Middle frontal gyrus (tissue), 1 donor: ENCODE data around the gene SLC24A2.
"Not testable (repeated sequence)": the region's sequence is repeated elsewhere in the genome, so short reads cannot be mapped to it uniquely, and the experiment has no call there.

Experiments used
- DNase-seq: peaks from one replicate; pipeline ENCODE4 v3.0.0-alpha.2; 2015; ENCODE audit warnings: low spot score; ENCODE audit errors: extremely low spot score

The SLC24A2 gene

DNA sequence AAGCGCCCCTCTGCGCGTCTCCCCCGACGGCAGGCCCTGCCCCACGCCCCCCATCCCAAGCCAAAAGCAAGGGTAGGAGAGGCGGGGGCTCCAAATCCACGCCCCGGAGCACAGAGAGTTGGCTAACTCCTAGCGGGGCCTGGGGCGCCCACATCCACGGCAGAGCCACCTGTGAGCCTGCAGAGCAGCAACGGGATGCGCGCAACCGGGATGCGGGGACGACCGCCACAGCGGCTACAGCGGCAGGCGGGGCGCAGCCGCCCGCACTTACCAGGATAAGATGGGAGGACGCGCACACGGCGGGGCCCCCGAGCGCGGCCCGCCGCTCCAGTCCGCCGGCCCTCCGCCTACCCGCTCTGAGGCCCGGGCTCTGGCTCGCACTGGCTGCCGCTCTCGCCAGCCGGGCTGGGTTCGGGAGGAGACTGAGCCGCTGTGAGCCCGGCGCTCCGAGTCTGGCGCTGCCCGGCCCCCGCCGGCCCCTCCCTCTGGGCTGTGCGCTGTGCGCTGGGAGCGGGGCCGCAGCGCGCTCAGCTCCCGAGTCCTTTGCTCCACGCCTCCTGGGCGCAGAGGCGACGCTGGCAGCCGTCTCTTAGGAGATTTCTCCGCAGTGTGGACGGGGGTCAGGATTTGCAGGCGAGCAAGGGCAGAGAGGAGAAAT is at the start of gene SLC24A2:
TSS of gene SLC24A2 (minus strand) at position 424 of the 658 bp plus-strand sequence.
- DNase-seq: no peak

DNA sequence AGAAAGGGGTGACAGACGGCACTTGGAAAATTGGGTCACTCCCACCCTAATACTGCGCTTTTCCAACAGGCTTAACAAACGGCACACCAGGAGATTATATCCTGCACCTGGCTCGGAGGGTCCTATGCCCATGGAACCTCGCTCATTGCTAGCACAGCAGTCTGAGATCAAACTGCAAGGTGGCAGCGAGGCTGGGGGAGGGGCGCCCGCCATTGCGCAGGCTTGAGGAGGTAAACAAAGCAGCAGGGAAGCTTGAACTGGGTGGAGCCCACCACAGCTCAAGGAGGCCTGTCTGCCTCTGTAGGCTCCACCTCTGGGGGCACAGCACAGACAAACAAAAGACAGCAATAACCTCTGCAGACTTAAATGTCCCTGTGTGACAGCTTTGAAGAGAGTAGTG is 44.5 kb upstream of the SLC24A2 start:
- not testable (repeated sequence) for DNase-seq

DNA sequence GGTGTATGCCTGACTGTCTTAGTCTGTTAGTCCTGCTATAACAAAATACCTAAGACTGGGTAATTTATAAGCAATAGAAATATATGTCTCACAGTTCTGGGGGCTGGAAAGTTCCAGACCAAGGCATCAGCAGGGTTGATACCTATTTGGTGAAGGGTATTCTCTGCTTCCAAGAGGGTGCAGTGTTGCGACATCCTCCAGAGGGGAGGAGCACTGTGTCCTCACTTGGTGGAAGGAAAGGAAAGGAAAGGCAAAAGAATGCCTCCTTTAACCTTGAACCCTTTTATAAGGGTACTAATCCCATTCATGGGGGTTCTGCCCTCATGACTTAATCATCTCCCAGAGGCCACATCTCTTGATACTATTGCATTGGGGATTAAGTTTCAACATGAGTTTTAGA is 42.0 kb upstream of the SLC24A2 start:
- DNase-seq: no peak

DNA sequence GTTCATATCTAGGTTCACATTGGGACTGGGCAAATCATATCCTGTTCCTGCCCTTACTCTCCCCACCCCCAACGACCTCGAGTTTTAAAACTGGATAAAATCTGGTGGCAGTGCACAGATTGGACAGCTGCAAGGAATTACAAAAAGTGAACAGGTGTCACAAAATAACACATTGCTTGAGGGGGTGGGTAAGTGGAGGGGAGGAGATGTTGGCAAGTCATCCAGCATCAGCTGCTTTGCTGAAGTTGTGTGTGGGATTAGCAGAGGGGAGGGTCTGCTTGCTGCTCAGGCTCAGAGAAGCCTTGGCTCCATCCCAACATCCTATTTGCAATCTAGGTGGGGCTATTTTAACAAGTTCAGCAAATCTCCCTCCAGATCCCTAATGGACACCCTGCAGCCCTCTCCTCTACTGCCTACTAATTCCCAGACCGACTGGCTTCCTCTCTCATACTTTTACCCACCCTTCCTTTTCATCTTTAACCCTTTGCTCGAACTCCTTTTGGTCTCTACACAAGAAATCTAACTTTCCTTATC is 39.8 kb upstream of the SLC24A2 start:
- DNase-seq: no peak

DNA sequence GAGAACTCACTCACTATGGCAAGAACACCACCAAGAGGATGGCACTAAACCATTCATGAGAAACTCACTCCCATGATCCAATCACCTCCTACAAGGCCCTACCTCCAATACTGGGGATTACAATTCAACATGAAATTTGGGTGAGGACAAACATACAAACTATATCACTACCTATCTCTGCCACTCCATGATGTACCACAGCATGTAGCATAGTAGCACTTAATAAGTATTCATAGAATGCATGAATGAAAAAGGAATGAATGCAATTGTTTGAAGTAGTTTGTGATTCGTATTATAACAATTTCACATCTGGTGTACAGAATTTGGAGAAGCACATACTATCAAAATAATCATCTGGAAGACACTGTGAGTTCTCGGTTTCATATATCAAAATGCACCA is 27.9 kb upstream of the SLC24A2 start:
- DNase-seq: no peak

DNA sequence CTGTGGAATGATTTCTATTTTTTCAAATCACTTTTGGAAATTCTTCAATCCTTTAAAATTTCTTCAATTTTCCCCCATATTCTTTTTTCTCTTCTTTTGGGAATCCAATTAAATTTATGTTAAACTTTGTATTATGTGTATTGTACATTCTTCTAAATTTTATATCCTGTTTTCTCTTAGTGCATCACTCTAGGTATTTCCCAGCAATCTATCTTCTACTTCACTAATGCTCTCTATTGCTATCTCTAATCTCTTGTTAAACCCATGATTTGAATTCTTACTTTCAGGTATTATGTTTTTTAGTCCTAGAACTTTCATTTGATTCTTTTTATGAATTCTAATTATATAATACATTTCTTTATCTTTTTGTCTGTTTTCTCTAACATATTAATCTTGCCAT is 23.4 kb upstream of the SLC24A2 start:
- DNase-seq: no peak

DNA sequence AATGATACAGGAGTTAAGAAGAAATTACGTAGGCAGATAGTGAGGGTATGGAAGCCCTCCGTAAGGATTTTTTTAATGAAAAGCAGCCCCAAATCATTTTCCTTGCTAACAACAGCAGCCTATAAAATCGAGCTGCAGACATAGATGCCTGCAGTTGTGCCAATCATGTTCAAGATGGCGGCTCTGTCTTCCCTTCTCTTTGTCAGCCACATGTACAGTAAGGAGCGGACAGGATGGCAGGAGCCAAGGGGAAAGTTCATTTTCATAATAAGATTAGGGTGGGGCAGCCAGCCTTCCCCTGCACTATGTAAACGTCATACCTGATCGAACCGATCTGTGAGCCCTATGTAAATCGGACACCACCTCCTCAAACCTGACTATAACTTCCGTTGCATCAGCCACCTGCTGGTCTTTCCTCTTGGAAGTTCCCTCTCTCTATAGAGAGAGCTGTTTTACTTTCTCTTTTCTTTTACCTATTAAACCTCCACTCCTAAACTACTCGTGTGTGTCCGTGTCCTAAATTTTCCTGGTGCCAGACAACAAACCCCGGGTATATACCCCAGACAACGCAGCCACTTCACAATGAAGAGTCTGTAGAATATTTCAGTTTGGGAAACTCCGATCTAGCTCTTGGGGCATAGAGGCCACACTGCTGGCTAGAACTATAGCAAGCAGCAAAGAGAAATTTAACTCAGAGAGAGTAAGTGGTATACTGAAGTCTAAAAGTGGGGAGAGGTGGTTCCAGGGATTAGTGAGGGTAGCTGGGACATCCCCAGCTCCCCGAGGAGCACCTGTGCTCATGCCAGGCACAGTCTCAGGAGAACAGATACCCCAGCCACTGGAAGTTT is 20.8 kb upstream of the SLC24A2 start:
- DNase-seq: no peak

DNA sequence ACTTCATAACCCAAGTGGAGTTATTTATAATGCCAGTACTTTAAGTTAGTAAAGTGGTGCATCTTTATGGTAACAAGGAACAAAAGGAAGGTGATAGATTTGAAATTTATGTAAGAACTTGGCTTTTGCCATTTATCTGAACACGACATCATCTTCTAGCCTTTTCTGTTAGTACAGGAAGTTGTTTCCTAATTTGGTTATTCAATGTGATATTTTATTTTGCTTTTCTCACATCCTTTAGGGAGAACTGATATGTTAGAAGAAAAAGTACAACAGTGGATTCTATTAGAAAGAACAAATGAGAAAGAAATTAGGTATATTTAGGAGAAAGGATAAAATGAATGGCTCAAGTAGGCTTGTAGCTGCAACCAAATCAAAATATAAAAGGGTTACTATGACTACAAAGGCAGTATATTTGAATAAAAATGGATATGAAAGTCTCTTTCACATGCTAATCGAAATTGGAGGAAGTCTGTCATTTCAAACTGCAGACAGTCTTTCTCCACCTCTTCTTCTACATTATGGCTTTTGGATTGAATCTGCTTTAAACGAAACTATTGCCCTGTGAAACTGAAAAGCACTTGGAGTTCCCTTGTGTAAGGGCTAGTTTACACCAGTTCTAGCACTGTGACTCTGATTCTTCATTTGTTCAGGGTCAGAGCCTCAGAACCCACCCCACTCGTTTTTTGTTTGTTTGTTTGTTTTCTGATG is 18.5 kb upstream of the SLC24A2 start:
- no peak for DNase-seq

DNA sequence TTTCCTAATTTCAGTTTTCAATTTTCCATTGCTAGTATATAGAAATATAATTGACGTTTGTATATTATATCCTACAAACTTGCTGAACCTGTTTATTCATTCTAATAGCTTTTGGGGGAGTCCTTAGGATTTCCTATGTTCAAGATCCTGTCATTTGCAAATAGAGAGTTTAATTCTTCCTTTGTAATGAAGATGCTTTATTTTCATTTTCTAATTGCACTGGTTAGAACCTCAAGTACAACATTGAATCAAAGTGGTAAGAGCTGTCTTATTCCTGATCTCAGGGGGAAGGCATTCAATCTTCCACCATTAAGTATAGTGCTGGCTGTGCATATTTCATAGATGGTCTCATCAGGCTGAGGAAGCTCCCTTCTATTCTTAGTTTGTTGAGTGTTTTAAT is 15.6 kb upstream of the SLC24A2 start:
- DNase-seq: no peak

DNA sequence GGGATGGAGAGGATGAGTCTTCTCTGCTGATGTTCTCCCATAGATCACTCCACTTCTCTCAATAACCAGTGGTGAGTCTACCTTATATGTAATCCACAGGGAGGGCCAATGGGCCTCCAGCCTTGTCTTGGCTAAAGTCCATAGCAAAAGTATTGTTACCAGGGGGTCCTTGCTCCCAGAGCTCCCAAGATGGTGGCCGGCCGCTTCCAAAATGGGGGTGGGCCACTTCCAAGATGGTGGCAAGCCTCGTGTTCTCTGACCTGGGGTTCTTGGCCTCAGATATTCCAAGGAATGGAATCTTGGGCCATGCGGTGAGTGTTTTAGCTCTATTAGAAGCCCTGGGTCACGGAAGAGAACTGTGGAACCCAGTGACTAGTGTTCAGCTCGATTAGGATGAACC is 12.0 kb upstream of the SLC24A2 start:
- DNase-seq: no peak

DNA sequence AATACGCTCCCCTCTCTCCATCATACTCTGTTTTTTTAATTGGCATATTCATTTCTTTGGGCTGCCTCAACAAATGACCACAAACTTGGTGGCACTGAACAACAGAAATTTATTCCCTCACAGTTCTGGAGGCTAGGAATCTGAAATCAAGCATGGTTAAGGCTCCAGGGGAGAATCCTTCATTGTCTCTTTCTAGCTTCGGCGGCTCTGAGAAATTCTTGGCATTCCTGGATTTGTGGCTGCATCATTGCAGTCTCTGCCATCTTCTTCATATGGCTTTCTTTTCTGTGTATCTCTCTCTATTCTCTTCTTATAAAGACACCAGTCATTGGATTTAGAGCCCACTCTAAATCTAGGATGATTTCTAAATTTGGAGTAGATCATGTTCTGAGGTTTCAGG is 10.9 kb upstream of the SLC24A2 start:
- DNase-seq: no peak

DNA sequence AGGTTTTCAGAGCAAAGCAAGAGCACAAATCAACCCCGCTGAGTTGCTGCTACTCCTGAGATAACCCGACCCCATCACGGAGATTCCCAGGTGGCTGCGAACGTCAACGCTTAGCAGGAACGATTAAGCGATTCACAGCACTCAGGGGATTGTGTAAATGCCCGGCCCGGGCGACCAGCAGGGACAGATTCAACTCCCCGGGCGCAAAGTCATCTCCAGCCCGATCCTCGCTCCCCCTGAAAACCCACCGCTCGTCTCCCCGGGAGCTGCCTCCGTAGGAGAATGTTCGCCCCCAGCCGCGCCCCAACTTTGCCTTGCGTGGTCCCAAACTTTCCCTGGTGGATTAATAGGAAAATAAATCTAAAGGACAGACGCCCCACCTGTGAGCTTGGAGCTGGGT is 685 bp downstream of the SLC24A2 start:
- DNase-seq: no peak

DNA sequence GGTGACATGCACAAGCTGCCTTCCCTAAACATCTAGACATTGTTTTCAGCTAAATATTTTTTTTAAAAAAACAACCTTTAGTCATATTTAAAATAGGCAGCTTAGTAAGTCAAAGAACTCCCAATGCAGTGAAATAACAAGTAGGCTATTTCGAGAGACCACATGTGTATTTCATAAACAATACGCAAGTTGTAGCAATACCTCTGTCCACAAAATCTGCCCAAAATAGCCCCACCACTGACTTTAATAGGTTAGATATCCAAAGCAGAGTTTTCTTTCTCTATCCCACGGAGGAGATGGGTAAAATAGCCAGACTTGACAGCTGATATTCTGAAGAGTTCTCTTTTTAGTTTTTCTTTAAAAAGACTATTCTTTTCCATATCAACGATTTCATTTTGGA is 1.2 kb downstream of the SLC24A2 start:
- no peak for DNase-seq

DNA sequence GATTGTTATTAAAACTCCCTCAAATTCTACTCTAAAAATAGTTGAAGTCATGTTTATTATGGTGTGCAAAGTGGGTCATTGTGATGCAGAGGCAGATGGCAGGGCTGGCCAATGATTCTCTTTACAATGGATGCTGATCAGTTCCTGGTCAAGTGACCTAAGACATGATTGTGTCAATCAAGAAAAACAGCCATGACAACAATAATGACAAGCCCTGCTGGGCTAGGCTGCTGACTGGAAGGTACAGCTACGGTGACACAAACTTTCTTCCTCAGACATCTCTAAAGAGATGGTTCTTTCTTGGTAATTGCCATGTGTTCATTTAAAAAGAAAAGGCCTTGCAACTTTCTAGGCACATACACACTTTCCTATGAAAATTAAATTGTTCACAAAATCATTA is 3.6 kb downstream of the SLC24A2 start:
- no peak for DNase-seq

DNA sequence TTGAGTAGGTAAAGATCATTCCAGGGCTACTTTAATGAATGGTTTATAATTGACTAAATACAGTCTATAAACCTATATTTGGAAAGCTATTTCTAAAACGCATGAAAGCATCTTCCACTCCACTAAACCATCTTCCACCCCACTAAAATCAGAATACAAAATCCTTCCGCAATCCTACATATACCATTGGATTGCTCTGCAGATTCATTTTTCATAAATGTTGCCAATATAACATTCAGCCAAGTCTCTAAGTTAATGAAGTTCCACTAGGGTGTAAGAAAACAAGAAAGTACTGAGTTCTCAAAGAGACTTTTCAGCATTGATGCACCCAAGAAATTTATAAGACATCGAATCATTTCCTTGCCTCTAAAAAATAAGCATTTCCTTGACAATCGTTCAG is 4.7 kb downstream of the SLC24A2 start:
- DNase-seq: no peak

DNA sequence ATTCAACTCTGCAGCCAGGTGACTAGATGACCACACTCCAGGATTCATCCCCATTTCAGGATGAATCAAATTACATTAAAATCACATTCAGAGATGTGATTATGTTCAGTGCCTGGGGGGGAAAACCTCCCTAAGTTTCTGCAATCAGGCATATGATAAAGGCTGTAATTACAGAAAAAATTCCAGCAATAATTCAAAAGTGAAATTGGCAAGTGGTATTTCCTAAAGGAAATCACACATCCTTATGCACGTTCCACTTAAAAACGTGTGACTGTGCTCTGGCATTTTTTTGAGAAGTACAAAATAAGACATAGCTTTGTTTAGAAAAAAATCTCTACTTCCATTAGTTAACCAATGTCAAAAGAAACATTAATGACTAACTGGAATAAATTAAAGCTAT is 5.3 kb downstream of the SLC24A2 start:
- no peak for DNase-seq

DNA sequence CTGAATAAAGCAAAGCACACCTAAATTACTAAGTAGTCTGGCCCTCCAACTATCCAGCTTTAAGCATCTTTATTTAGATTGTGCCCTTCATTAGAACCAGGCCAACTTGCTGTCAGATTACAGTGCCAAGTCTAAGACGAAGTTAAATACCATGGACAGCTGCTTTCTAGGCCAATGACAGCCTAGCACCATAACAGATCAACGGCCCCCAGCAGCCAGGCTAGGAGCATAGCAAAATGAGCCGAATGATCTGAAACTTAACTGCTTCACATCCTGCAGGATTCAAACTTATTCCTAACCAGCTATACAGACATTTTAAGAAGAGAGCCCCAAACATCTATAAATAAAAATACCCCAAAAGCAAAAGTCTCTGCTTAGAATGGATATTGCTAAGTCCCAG is 6.8 kb downstream of the SLC24A2 start:
- no peak for DNase-seq

DNA sequence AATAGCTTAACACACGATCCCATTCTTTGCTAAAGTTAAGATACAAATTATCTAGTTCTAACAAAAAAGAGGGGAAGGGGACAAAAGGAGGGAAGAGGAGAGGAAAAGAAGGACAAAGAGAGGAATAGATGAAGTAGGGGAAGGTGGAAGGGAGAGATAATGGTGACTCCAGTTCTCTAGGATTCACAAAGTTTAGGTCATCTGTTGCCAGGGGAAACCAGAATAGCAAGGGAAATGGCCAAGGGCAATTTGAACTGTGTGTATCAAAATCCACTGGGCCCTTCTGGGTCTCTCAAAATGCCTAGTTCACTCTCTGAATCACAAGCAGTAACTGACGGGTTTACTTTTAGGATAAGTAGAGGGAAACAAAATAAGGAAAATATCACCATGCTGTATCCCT is 7.6 kb downstream of the SLC24A2 start:
- no peak for DNase-seq

DNA sequence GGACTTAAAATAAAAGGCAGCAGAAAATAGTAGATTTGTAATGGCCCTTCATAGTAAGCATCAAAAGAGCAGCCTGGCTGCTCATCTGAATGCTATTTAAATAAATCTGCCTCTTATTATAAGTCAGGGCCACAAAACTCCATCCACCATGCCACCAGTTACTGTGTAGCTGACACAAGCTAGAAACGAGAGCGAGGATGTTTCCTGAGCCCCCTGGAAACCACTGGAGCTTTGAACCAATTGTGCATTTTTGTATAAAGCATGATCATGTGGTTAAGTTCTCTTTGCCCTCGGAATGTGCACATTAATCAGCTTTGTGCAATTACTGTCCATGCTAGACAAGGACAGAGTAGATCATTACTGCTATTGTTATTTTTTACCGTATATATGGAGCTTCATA is 17.4 kb downstream of the SLC24A2 start:
- no peak for DNase-seq

DNA sequence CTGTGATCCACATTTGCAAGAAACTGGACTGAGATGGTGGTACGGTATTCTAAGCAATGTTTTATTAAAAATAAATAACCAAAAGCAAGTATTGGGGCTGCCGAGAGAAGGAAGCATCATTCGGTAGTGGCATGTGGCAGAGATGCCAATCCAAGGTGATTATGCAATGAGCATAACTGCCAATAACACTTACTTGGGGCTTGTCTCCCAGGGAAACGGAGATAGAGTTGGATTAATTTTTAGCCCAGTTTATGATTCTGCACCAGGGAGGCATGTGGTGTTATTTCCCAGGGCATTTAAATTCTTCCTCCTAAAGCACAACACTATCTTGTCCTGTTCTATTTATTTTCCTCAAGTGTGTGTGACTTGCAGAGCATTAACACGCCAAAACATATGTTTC is 17.9 kb downstream of the SLC24A2 start:
- DNase-seq: no peak

DNA sequence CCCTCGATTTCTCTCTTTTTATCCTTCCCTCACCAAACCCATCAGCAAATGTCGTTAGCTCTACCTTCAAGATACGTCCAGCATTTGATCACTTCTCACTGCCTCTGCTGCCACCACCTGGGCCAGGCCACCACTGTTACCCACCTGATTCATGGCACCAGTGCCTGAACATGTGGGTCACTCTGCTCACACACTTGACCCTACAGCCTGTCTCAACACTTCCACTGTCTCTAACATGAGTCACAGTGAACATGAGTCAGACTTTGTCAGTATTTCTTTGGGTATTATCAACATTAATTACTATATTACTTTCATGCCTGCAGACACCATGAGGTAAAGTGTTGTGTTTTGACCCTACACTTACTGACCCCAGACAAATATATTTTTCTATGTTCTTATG is 19.6 kb downstream of the SLC24A2 start:
- DNase-seq: no peak

DNA sequence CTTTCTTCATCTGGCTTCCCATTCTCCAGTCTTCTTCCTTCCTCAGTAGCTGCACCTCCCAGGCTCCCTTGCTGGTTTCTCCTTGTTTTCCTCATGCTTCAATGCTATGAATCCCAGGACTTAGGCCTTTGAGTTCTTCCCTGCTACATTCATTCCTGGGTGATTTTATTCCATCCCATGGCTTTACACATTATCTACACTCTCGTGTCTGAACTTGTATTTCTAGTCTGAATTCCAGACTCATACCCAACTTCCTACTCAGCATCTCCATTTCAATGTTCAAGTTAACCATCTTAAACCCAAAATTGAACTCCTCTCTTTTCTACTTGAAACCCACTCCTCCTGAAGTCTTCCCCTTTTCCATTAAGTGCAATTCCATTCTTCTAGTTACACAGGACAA is 20.0 kb downstream of the SLC24A2 start:
- no peak for DNase-seq
